Esophagus squamous epithelium (tissue), 5 donors: ENCODE results near the gene CATSPERB. TPM values are rescaled to one million over a fixed set of nuclear protein-coding genes. Genes with fewer than 3 reads are reported as not detected.
"Not testable (repeated sequence)": the region's sequence is repeated elsewhere in the genome, so short reads cannot be mapped to it uniquely, and the experiment has no call there.

Experiments
- DNase-seq: peaks from one replicate; lab custom pipeline; 2025; lab: John Stamatoyannopoulos, UW
- H3K27ac ChIP-seq, 4 donors: fragments of 200-600 bp; sonication (generic); one replicate each; pipeline ENCODE4 v1.5.1; 2016 to 2019; ENCODE audit warnings: mild to moderate bottlenecking in 1 of 4
- H3K27me3 ChIP-seq, 4 donors: fragments of 200-600 bp; sonication (generic); 1 replicate in 3 of 4; 2 replicates in 1 of 4; pipeline versions ENCODE4 v1.5.1 to v1.6.0; 2017 to 2021; ENCODE audit warnings: antibody characterized with exemption in 1 of 4
- H3K36me3 ChIP-seq, 3 donors: fragments of 200-600 bp; sonication (generic); one replicate each; pipeline ENCODE4 v1.5.1; 2016 to 2019
- H3K4me1 ChIP-seq, 3 donors: fragments of 200-600 bp; sonication (generic); one replicate each; pipeline ENCODE4 v1.5.1; 2017 to 2019
- H3K4me3 ChIP-seq, 4 donors: fragments of 200-600 bp; sonication (generic); 1 replicate in 3 of 4; 2 replicates in 1 of 4; pipeline ENCODE4 v1.5.1; 2016 to 2019; ENCODE audit warnings: mild to moderate bottlenecking in 2 of 4, moderate library complexity in 1 of 4
- H3K9me3 ChIP-seq, 3 donors: fragments of 200-600 bp; sonication (generic); one replicate each; pipeline ENCODE4 v1.5.1; 2016 to 2019
- CTCF ChIP-seq, 6 experiments: fragments of 450-650 bp in 4 of 6; fragments of 200-600 bp in 2 of 6; sonication (generic) in 2 of 6; IDR thresholded peaks; one replicate each; pipeline ENCODE4 v1.5.1; 2016 to 2019; ENCODE audit warnings: antibody characterized with exemption in 6 of 6, mild to moderate bottlenecking in 4 of 6, moderate library complexity in 4 of 6
- POLR2A ChIP-seq, 4 donors: fragments of 450-650 bp; IDR thresholded peaks; one replicate each; pipeline ENCODE4 v1.6.1; 2017; ENCODE audit warnings: antibody characterized with exemption in 4 of 4, mild to moderate bottlenecking in 4 of 4, moderate library complexity in 3 of 4
- WGBS, 2 donors: methylation state at CpG; one replicate each; pipeline ENCODE4 v1.1.5; 2018; 5-methylcytosine and 5-hydroxymethylcytosine counted together
- intact Hi-C: fragments of 100-400 bp; cut with DNase I; formaldehyde crosslinking; loops from one replicate; pipeline ENCODE4 v1.15.0; 2022
- total RNA-seq, 4 donors: library from RNA; depleted of rRNA; stranded (reverse); fragments of >200 nt; gene quantifications; one replicate each; pipeline ENCODE4 v1.1.0, GENCODE V29; 2016
- donor health status: DM: yes; HTN: yes; CAD: no.

Gene CATSPERB
- total RNA-seq, 4 donors from 2014 or later = 0.82 to 1.6 (median 0.99) TPM

GRCh38 chr14:91692075-91692474, 39.8 kb downstream of the CATSPERB start:
- DNase-seq = no peak
- Histone ChIP-seq H3K4me1 (peaks cover 0 to 7% (median 0%) of the 10 kb centered on the region in 3 donors), H3K4me3 (no peak overlapping the region), H3K27ac (no peak overlapping the region), H3K36me3 (no peaks in the 10 kb centered on the region), H3K27me3 (no peaks in the 10 kb centered on the region), H3K9me3 (peaks cover 0 to 8% (median 7%) of the 10 kb centered on the region in 3 donors)
- intact Hi-C loops = no loop called here
- 87% methylated on average over 7 of the region's 7 CpGs for WGBS, 2 donors
- no peak for TF ChIP-seq CTCF (IDR thresholded peaks at IDR 0.05)
- TF ChIP-seq POLR2A (IDR thresholded peaks at IDR 0.05) = no peak

GRCh38 chr14:91689608-91690007, 42.3 kb downstream of the CATSPERB start:
- WGBS, 2 donors = 88 to 90% methylated on average over 1 of the region's 1 CpG
- Histone ChIP-seq H3K36me3 (no peaks in the 10 kb centered on the region), H3K27me3 (no peaks in the 10 kb centered on the region), H3K4me1 (peaks cover 0 to 7% (median 0%) of the 10 kb centered on the region in 3 donors), H3K4me3 (no peak overlapping the region), H3K9me3 (peaks cover 0 to 8% (median 7%) of the 10 kb centered on the region in 3 donors), H3K27ac (no peak overlapping the region)
- no peak for DNase-seq
- intact Hi-C loops = no loop called here
- TF ChIP-seq POLR2A (IDR thresholded peaks at IDR 0.05) = no peak
- no peak for TF ChIP-seq CTCF (IDR thresholded peaks at IDR 0.05)

GRCh38 chr14:91687436-91687835, 44.5 kb downstream of the CATSPERB start:
- WGBS, 2 donors = 81 to 82% methylated on average over 3 to 4 of the region's 4 CpGs
- intact Hi-C loops, H3K27ac ChIP-seq, H3K4me1 ChIP-seq, DNase-seq, H3K4me3 ChIP-seq, H3K9me3 ChIP-seq, H3K27me3 ChIP-seq, H3K36me3 ChIP-seq: not testable (repeated sequence)

- Histone ChIP-seq H3K27ac (no peak overlapping the region), H3K4me1 (no peaks in the 10 kb centered on the region), H3K27me3 (no peaks in the 10 kb centered on the region), H3K36me3 (no peaks in the 10 kb centered on the region), H3K9me3 (peaks cover 0 to 5% (median 3%) of the 10 kb centered on the region in 3 donors), H3K4me3 (no peak overlapping the region)
- no peak for DNase-seq
- TF ChIP-seq CTCF (IDR thresholded peaks at IDR 0.05) (no peak), POLR2A (IDR thresholded peaks at IDR 0.05) (no peak)
- 35 to 36% methylated on average over 1 of the region's 1 CpG for WGBS, 2 donors
- intact Hi-C loops = no loop called here
These were observed 46.3 kb downstream of the CATSPERB start for GRCh38 chr14:91685600-91685999.

- Histone ChIP-seq H3K4me1 (no peaks in the 10 kb centered on the region), H3K9me3 (no peaks in the 10 kb centered on the region), H3K27me3 (no peaks in the 10 kb centered on the region), H3K4me3 (no peak overlapping the region), H3K27ac (no peak overlapping the region), H3K36me3 (no peaks in the 10 kb centered on the region)
- DNase-seq = no peak
- intact Hi-C loops = no loop called here
- 75 to 88% methylated on average over 3 to 4 of the region's 4 CpGs for WGBS, 2 donors
- TF ChIP-seq POLR2A (IDR thresholded peaks at IDR 0.05) (no peak), CTCF (IDR thresholded peaks at IDR 0.05) (no peak)
These were observed 49.9 kb downstream of the CATSPERB start for GRCh38 chr14:91681893-91682563.
